Astrocyte of the cerebellum (primary cell): ENCODE results near the gene C11orf21.

ENCODE experiments used
- DNase-seq: peaks from one replicate; pipeline ENCODE4 v3.0.0-alpha.2; 2011; ENCODE audit warnings: low read depth
- H3K4me3 ChIP-seq: 2 replicates; pipeline ENCODE4 v1.5.1; 2011; ENCODE audit warnings: mild to moderate bottlenecking, low read depth, low read length, moderate library complexity
- CTCF ChIP-seq: IDR thresholded peaks from 2 replicates; pipeline ENCODE4 v1.5.1; 2012; ENCODE audit warnings: low read length, low read depth, moderate library complexity, mild to moderate bottlenecking; ENCODE audit errors: missing control alignments
- in situ Hi-C: cut with HindIII; loops from 2 replicates; pipeline ENCODE4 v1.10.0; 2017; ENCODE audit warnings: low sequenced_read_pairs

C11orf21 gene

GRCh38 chr11:2260491-2261364, 41.0 kb downstream of the C11orf21 start:
- no peak for TF ChIP-seq CTCF
- in situ Hi-C loops: no loop called here
- DNase-seq: no peak
- no peak overlapping the region for H3K4me3 ChIP-seq

DNA sequence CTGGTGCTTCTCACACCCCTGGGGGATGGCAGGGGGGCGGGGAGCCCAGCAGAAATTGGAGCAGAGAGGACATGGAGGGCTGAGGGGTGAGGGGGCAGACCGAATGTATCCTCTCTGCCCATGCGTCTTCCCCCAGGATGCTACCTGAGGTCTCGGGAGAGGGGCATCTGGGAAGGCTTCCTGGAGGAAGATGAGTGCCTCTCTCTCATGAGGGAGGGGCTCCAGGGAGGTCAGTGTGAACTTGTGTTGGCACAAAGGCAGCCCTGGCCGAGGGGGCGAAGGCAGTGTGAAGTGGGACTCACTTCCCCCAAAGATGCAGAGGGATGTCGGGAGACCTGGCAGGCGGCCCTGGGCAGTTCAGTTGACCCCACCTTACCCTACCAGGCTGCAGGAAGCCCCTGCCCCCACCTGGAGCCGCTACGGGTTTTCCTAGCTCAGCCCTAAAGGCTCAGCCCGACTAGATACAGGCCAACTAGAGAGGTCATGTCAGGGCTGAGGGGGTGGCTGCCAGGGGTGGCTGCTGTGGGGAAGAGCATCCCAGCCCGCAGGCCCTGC, 41.7 kb downstream of the C11orf21 start:
- in situ Hi-C loops: no loop called here
- DNase-seq: no peak
- no peak for TF ChIP-seq CTCF
- no peak overlapping the region for H3K4me3 ChIP-seq

DNA sequence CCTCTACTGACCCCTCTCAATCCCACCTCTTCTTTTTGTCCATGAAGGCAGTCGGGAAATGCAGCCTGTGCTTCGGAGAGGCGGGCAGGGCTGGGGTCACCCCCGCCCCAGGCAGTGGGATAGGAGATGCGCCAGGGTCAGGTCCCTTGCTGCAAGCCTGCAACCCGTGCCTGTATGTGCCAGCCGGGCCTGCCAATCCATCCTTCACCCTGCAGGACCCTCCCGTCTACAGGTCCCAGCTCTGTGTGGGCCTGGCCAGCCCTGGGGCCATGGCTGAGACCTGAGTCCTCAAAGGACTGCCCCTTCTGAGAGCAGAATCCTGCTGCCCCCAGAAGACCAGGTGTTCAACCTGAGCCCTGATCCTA, 42.3 kb downstream of the C11orf21 start:
- H3K4me3 ChIP-seq: no peak overlapping the region
- no peak for TF ChIP-seq CTCF
- no peak for DNase-seq
- in situ Hi-C loops: no loop called here

DNA sequence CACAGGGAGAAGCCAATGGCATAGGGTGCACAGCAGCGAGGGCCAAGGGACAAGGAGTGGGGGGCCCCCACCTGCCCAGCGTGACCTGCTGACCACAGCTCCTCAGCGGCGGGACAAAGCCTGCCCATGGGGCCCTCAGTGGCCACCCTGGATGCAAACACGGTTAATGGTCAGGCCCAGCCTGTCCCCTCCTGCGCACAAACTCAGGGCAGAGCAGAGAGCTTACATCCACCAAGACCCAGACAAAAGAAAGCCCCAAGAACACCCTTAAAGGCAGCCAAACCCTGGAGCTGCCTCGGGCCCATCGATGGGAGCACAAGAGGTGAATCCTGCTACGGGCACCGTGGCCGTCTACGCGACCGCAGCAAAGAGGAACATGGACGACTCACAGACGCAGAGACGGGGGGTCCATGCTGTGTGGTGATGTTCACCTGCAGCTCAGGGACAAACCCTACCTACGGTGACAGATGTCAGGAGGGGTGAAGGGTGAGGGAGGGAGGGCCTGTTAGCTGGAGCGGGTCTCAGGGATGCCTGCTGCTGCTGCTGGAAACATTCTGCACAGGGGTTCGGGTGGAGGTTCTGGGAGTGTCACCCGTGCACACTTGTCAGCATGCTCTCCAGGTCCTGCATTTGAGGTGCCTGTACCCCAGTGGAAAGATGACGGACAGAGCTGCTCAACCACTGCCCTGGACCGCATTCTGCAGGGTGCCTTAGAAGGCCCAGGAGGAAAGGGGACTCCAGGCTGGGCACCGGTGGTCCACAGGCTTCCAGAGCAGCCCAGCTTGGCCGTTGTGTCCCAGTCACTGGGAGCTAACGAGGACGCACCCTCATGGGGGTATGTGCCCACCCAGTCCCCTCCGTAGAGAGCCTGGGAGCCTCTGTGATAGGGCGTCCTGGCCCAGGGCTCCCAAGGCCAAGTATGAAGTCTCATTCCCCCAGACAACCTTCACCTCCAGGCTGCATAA, 42.9 kb downstream of the C11orf21 start:
- TF ChIP-seq CTCF: no peak
- in situ Hi-C loops: no loop called here
- DNase-seq: no peak
- H3K4me3 ChIP-seq: no peak overlapping the region

DNA sequence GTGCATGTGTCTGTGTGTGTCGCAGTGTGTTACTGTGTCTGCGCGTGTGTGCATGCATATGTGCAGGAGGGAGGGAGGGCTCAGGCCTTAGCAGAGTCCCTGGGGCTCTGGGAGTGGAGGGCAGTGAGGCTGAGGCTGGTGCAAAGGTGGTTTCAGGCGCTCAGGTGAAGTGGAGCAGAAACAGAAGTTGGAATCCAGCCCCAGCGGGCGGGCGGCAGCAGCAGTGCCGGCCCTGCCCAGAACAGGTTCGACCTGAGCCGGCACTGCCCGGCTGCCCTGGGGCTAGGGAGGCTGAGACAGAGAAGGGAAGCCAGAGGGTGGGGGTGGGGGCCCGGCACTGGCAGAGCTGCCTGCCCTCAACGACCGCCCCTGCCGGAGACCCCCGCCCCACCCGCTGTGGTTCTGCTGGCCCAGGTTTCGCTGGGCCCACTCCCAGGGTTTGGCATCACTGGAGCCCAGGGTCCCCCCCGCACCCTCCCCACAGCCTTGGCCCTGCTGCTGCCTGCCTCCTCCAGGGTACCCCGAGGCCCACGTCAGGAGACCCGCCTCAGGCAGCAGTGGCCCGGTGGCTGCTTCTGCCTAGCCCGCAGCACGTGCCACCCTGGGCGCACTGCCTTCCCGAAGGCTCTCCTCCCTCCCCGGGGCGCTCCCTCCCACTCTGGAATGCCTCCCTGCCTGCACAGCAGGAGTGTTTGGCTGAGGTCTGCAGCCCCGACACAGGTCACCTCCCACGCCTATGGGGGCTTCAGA, 44.6 kb downstream of the C11orf21 start:
- in situ Hi-C loops: no loop called here
- TF ChIP-seq CTCF: no peak
- no peak for DNase-seq
- no peak overlapping the region for H3K4me3 ChIP-seq
